GM21723 (cell line): ENCODE measurements around the gene CMIP.

Experiments
- ATAC-seq: cut with Tn5 transposase; IDR thresholded peaks from one replicate; pipeline ENCODE4 v1.9.1; 2021; ENCODE audit warnings: mild to moderate bottlenecking, moderate library complexity; ENCODE audit not compliant: unreplicated experiment

Gene CMIP

DNA sequence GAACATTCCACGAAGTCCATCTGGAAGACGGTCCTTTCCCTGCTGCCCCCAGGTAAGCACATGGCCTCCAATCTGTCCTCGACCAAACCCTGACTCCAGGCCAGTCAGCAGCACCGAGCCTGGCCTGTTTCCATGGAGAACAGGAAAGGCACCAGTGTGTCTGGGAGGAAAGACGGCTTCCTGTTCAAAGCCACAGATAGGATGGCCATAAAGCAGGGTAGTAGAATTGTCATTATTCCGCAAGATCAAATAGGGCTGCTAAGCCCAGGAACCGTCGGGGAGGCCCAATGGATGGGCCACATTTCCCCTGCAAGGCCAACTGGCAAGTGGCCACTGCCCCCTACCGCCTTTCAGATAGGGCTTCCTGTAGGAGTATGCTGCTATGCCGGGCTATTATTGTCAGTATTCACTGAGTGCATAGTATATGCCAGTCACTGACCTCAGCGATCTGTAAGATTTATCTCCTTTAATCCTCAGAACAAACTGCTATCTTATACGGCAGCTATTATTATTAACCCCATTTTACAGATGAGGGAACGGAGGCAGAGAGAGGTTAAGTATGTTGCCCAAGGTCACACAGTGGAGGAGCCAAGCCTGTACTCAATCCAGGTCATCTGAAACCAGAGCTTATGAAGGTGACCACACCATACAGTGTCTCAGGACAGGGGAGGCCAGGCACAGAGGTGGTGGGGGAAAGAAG, 311.5 kb downstream of the CMIP start:
- ATAC-seq: no peak

DNA sequence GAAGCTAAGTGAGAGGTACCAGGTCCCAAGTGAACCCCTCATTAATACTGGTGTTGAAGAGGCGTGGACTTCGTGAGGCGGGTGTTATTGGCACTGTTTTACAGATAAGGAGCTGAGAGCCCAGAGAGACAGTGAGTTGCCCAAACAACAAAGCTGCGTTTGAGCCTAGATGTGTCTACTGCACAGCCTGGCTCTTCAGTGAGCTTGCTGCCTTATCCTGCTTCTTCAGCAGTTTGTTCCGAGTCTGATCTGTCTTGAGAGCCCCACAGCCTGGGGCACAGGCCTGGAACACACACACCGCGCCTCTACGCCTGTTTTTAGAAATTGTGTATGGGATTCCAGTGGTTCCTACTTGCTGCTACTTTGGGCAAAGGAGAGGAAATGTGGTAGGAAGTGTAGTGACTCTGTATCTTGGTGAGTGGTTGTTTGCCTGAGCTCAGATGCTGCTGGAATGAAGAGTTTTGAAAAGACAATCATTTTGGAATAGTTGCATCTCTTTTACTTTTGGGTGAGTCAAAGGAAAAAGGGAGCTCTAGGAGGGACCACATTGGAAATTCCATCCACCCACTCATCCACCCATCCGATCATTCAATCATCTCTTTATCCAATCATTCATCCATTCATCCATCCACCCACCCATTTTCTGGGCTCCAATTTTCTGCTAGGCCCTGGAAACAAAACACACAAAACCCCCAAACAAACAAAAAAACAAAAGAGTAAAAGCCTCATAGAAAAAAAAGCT, 312.2 kb downstream of the CMIP start:
- ATAC-seq: no peak

GRCh38 chr16:81758376-81758775, 313.8 kb downstream of the CMIP start:
- no peak for ATAC-seq
